ENCODE data around the gene PRDX5.

Gene PRDX5

GRCh38 chr11:64341851-64342791 is 24.2 kb downstream of the PRDX5 start:
- peak overlapping the region; percentile 42 for H3K4me3 ChIP-seq (ENCODE audit: low read depth, low read length)
- DNase-seq (ENCODE audit: low read depth): peak; percentile 54

GRCh38 chr11:64342869-64343745 is 25.2 kb downstream of the PRDX5 start:
- no peak for DNase-seq (ENCODE audit: low read depth)
- no peak overlapping the region for H3K4me3 ChIP-seq (ENCODE audit: low read depth, low read length)

- H3K4me3 ChIP-seq (ENCODE audit: low read depth, low read length): no peak overlapping the region
- DNase-seq (ENCODE audit: low read depth): no peak
Measured at GRCh38 chr11:64343767-64344559, 26.0 kb downstream of the PRDX5 start.

DNA sequence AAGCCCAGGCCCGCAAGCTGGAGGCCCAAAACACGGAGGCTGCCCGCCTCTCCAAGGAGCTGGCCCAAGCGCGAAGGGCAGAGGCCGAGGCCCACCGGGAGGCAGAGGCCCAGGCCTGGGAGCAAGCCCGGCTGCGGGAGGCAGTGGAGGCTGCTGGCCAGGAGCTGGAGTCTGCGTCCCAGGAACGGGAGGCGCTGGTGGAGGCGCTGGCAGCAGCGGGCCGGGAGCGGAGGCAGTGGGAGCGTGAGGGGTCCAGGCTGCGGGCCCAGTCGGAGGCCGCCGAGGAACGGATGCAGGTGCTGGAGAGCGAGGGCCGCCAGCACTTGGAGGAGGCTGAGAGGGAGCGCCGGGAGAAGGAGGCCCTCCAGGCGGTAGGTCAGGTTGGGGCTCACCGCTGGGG is 26.9 kb downstream of the PRDX5 start:
- no peak overlapping the region for H3K4me3 ChIP-seq (ENCODE audit: low read depth, low read length)
- DNase-seq (ENCODE audit: low read depth): no peak

DNA sequence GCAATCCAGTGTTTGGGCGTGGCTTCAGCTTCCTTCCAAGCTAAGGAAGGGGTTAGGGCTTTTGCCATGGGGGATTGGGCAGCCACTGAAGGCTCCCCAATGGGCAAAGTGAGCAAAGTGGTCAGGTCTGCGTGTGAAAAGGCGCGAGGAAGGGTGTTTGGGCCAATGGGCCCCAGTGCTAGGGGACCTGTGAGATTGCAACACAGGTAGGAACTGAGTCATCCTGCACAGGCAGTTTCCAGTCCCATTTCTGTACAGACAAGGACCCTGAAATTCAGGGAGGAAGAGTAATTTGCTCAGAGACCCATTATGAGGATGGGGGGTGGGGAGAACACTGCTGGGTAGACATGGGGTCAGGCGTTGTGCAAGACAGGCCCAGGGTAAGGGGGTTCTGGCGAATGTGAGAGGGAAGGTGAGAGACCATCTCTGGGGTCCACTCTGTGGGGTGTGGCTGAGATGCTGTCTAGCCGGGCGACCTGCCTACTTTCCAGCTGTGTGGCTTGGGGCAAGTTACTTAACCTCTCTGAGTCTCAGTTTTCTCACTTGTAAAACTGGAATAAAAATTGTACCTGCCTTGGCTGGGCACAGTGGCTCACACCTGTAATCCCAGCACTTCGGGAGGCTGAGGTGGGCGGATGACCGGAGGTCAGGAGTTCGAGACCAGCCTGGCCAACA is 29.4 kb downstream of the PRDX5 start:
- H3K4me3 ChIP-seq (ENCODE audit: low read depth, low read length): no peak overlapping the region
- no peak for DNase-seq (ENCODE audit: low read depth)

DNA sequence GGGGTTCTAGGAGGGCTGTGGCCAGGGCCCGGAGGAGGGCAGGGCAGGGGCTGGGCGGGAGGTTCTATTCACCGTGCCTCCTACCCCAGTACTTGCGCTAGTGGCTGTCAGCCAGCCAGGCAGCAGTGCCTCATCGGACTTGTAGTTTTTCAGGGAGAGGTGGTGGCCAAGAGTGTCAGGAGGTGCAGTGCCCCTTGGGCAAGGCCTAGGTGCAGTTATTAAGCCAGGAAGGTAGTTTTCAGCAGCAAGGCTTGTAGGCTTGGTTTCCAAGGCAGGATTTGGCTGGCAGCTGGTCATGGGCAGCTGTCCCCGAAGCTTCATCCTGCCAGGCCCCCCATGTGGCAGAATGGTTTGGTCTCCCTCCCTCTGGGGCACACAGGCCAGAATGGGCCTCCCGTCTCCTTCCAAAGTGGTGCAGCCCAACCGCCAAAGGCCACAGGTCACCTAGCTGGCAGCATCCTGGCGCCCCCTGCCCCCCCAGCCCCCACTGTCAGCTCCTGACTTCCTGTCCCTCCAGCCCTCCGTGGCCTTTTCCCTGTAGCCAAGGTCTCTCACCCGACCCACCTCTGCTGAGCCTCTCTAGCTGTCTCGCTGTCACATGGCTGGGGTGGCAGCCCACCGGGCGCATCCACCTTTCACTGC is 30.6 kb downstream of the PRDX5 start:
- DNase-seq (ENCODE audit: low read depth): no peak
- no peak overlapping the region for H3K4me3 ChIP-seq (ENCODE audit: low read depth, low read length)

DNA sequence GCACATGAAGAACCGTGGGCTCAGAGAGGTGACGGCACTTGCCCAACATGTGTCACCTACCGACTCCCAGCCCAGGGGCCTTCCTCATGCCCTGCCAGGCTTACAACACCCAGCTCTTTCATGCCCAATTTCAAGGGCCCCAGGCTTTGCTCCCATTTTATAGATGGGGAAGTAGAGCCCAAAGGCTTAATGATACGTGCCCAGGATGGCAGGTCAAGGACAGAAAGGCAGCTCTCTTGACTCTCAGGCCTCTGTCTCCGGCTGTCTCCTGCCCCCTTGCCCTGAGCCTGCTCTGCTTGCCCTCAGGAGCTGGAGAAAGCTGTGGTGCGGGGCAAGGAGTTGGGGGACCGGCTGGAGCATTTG is 31.1 kb downstream of the PRDX5 start:
- no peak overlapping the region for H3K4me3 ChIP-seq (ENCODE audit: low read depth, low read length)
- no peak for DNase-seq (ENCODE audit: low read depth)

- H3K4me3 ChIP-seq (ENCODE audit: low read depth, low read length): no peak overlapping the region
- no peak for DNase-seq (ENCODE audit: low read depth)
Measured at GRCh38 chr11:64349404-64349803, 31.5 kb downstream of the PRDX5 start.

- H3K4me3 ChIP-seq (ENCODE audit: low read depth, low read length): no peak overlapping the region
Measured at GRCh38 chr11:64351136-64351631, 33.3 kb downstream of the PRDX5 start.

DNA sequence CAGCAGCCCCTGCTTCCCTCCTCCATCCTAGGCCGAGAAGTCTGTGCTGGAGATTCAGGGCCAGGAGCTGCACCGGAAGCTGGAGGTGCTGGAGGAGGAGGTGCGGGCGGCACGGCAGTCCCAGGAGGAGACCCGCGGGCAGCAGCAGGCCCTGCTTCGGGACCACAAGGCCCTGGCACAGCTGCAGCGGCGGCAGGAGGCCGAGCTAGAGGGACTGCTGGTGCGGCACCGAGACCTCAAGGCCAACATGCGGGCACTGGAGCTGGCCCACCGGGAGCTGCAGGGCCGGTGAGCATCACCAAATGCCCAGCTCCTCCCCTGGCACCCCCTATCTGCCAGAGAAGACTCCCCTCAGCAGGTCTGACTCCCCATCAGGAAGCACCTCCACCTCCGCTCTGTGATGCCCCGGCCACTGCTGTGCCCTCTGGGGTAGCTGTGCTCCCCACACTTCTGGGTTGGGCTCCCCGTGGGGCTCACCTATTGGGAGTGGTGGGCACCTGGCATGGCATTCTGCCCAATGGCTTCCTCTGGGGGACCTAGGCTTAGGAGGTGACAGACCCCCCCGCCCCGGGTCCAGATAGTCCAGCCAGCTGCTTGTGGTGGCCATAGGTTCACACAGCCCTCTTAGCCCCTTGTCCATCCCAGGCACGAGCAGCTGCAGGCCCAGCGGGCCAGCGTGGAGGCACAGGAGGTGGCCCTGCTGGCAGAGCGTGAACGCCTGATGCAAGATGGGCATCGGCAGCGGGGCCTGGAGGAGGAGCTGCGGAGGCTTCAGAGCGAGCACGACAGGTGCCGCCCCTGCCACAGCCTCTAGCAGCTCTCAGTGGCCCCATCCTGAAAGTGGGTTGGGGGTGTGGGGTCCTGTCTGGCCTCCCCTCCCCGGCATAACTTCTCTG is 34.4 kb downstream of the PRDX5 start:
- no peak for DNase-seq (ENCODE audit: low read depth)
- H3K4me3 ChIP-seq (ENCODE audit: low read depth, low read length): no peak overlapping the region

More at GRCh38 chr11:64351136-64351631, 33.3 kb downstream of the PRDX5 start:
- no peak for DNase-seq (ENCODE audit: low read depth)

DNA sequence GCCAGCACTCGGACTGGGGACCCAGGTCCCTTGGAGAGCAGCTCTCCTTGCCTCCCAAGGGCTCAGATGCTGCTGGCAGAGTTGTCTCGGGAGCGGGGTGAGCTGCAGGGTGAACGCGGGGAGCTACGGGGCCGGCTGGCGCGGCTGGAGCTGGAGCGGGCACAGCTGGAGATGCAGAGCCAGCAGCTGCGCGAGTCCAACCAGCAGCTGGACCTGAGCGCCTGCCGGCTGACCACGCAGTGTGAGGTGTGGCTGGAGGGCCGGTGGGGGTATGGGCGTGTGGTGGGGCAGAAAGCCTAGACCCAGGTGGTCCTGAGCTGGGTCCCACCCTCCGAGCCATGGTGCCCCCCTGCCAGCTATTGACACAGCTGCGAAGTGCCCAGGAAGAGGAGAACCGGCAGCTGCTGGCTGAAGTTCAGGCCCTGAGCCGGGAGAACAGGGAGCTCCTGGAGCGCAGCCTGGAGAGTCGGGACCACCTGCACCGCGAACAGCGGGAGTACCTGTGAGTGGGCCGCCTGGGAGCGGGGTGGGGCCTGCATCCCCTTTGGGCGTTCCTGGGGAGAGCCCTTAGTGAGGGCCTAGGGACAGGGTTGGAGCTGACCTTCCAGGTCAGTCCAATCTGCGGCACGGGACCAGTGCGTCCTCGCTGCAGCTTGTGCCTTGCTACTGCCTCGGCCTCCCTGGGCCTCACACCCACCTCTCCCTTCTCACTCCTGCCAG is 35.2 kb downstream of the PRDX5 start:
- H3K4me3 ChIP-seq (ENCODE audit: low read depth, low read length): no peak overlapping the region
- no peak for DNase-seq (ENCODE audit: low read depth)

GRCh38 chr11:64353715-64354506 is 36.0 kb downstream of the PRDX5 start:
- DNase-seq (ENCODE audit: low read depth): no peak
- H3K4me3 ChIP-seq (ENCODE audit: low read depth, low read length): no peak overlapping the region

GRCh38 chr11:64355078-64355940 is 37.4 kb downstream of the PRDX5 start:
- peak overlapping the region; percentile 11 for H3K4me3 ChIP-seq (ENCODE audit: low read depth, low read length)
- DNase-seq (ENCODE audit: low read depth): no peak

GRCh38 chr11:64356498-64357411 is 38.8 kb downstream of the PRDX5 start:
- no peak for DNase-seq (ENCODE audit: low read depth)

More at GRCh38 chr11:64356498-64357411, 38.8 kb downstream of the PRDX5 start:
- H3K4me3 ChIP-seq (ENCODE audit: low read depth, low read length): no peak overlapping the region
